H1 (cell line): ENCODE data around the gene CELF2. TPM values are rescaled to one million over a fixed set of nuclear protein-coding genes. Genes with fewer than 3 reads are reported as not detected.

Experiments used
- CTCF ChIA-PET: fragments of 300-600 bp; sonication (Branson Sonifier 250); formaldehyde crosslinking; loops from one replicate; lab custom pipeline; 2021; ENCODE audit not compliant: partially characterized antibody; lab: Charles Lee
- POLR2A ChIA-PET: fragments of 300-600 bp; sonication (Branson Sonifier 250); formaldehyde crosslinking; loops from one replicate; lab custom pipeline; 2021; ENCODE audit warnings: inconsistent platforms; ENCODE audit not compliant: partially characterized antibody; lab: Charles Lee
- DNase-seq, 2 experiments: peaks; one replicate each; pipeline versions ENCODE4 v3.0.0 to v3.0.0-alpha.2; 2010 to 2022; ENCODE audit warnings: low spot score in 2 of 2, low read depth in 1 of 2, mixed read lengths in 1 of 2
- FAIRE-seq: peaks from 2 replicates; lab custom pipeline; 2011; peaks lifted over from hg19 to GRCh38; lab: Jason Lieb, UNC
- H2AFZ ChIP-seq: 2 replicates; pipeline ENCODE4 v1.8.1; 2012; ENCODE audit warnings: low read length, inconsistent platforms
- H2AK5ac ChIP-seq: 2 replicates; pipeline ENCODE4 v1.6.1; 2013; ENCODE audit warnings: low read depth, low read length
- H2BK120ac ChIP-seq: replicated peaks from 2 replicates; pipeline ENCODE3; 2013; ENCODE audit warnings: low read depth, low read length, inconsistent platforms
- H2BK12ac ChIP-seq: 2 replicates; pipeline ENCODE4 v1.6.1; 2013; ENCODE audit warnings: low read depth, low read length
- H2BK15ac ChIP-seq: 2 replicates; pipeline ENCODE4 v1.6.1; 2013; ENCODE audit warnings: low read length
- H2BK20ac ChIP-seq: 2 replicates; pipeline ENCODE4 v1.6.1; 2013; ENCODE audit warnings: low read length
- H2BK5ac ChIP-seq: 2 replicates; pipeline ENCODE4 v1.6.1; 2013; ENCODE audit warnings: low read depth, low read length
- H3K14ac ChIP-seq: 2 replicates; pipeline ENCODE4 v1.6.1; 2013; ENCODE audit warnings: inconsistent platforms; ENCODE audit not compliant: insufficient read length
- H3K18ac ChIP-seq: 2 replicates; pipeline ENCODE4 v1.6.1; 2013; ENCODE audit warnings: low read length; ENCODE audit errors: extremely low read depth
- H3K23ac ChIP-seq: 2 replicates; pipeline ENCODE4 v1.6.1; 2013; ENCODE audit warnings: inconsistent platforms; ENCODE audit not compliant: insufficient read length
- H3K23me2 ChIP-seq: 2 replicates; pipeline ENCODE4 v1.6.1; 2013; ENCODE audit warnings: low read depth, low read length
- H3K27ac ChIP-seq: 2 replicates; pipeline ENCODE4 v1.6.1; 2011; ENCODE audit warnings: low read depth, low read length, inconsistent platforms
- H3K27me3 ChIP-seq, 4 experiments: replicated peaks in 1 of 4; 1 replicate in 1 of 4; 2 replicates in 3 of 4; pipeline versions ENCODE4 v1.6.1 to v1.8.1; 2011 to 2013; ENCODE audit warnings: low read length in 3 of 4, mild to moderate bottlenecking in 3 of 4, inconsistent platforms in 2 of 4, mixed read lengths in 2 of 4, moderate library complexity in 1 of 4; ENCODE audit not compliant: control insufficient read depth in 3 of 4, insufficient read depth in 3 of 4; ENCODE audit errors: extremely low read depth in 1 of 4
- H3K36me3 ChIP-seq, 4 experiments: 2 replicates each; pipeline versions ENCODE4 v1.6.1 to v1.8.1; 2011 to 2013; ENCODE audit warnings: mild to moderate bottlenecking in 4 of 4, low read length in 3 of 4, moderate library complexity in 2 of 4, control low read depth in 1 of 4, inconsistent platforms in 1 of 4; ENCODE audit not compliant: insufficient read depth in 4 of 4, control insufficient read depth in 2 of 4
- H3K4ac ChIP-seq: replicated peaks from 2 replicates; pipeline ENCODE3; 2013; ENCODE audit warnings: low read length, low read depth, mixed read lengths, inconsistent platforms; ENCODE audit not compliant: insufficient read length
- H3K4me1 ChIP-seq, 4 experiments: replicated peaks in 1 of 4; 1 replicate in 1 of 4; 2 replicates in 3 of 4; pipeline versions ENCODE4 v1.6.1 to v1.8.1; 2011 to 2013; ENCODE audit warnings: low read length in 3 of 4, inconsistent platforms in 2 of 4, mixed read lengths in 1 of 4; ENCODE audit not compliant: insufficient read depth in 4 of 4, control insufficient read depth in 3 of 4
- H3K4me2 ChIP-seq, 2 experiments: 2 replicates each; pipeline versions ENCODE4 v1.6.1 to v1.8.1; 2011 to 2013; ENCODE audit warnings: low read depth in 2 of 2, low read length in 2 of 2, control low read depth in 1 of 2, inconsistent platforms in 1 of 2, mild to moderate bottlenecking in 1 of 2; ENCODE audit not compliant: insufficient read depth in 1 of 2
- H3K4me3 ChIP-seq, 4 experiments: fragments of 200-600, 300-600 bp in 1 of 4; sonication (generic), shearing (Covaris generic), sonication (Bioruptor Twin) in 1 of 4; 2 replicates each; pipeline versions ENCODE4 v1.5.1 to v1.8.1; 2011 to 2016; ENCODE audit warnings: low read length in 4 of 4, low read depth in 3 of 4, control low read depth in 2 of 4, inconsistent platforms in 2 of 4, mild to moderate bottlenecking in 2 of 4, mixed read lengths in 1 of 4, moderate library complexity in 1 of 4; ENCODE audit not compliant: insufficient read depth in 2 of 4; ENCODE audit errors: extremely low read depth in 1 of 4
- H3K56ac ChIP-seq: replicated peaks from 2 replicates; pipeline ENCODE3; 2013; ENCODE audit warnings: low read depth, mild to moderate bottlenecking, mixed read lengths, low read length, inconsistent platforms; ENCODE audit not compliant: insufficient read length
- H3K79me1 ChIP-seq: 2 replicates; pipeline ENCODE4 v1.6.1; 2013; ENCODE audit warnings: low read depth, low read length, control low read depth
- H3K79me2 ChIP-seq, 2 experiments: 2 replicates each; pipeline versions ENCODE4 v1.6.1 to v1.8.1; 2012 to 2013; ENCODE audit warnings: low read length in 2 of 2, mild to moderate bottlenecking in 2 of 2, inconsistent platforms in 1 of 2; ENCODE audit not compliant: insufficient read depth in 2 of 2, control insufficient read depth in 1 of 2
- H3K9ac ChIP-seq, 4 experiments: replicated peaks in 1 of 4; 1 replicate in 1 of 4; 2 replicates in 3 of 4; pipeline versions ENCODE4 v1.6.1 to v1.8.1; 2011 to 2013; ENCODE audit warnings: low read depth in 3 of 4, low read length in 3 of 4, control low read depth in 2 of 4, mild to moderate bottlenecking in 2 of 4, moderate library complexity in 2 of 4, inconsistent platforms in 1 of 4; ENCODE audit errors: extremely low read depth in 1 of 4
- H3K9me3 ChIP-seq, 2 experiments: 2 replicates each; pipeline versions ENCODE4 v1.6.1 to v1.8.1; 2012 to 2013; ENCODE audit warnings: mild to moderate bottlenecking in 2 of 2, moderate library complexity in 2 of 2, control low read depth in 1 of 2, inconsistent platforms in 1 of 2, low read depth in 1 of 2, low read length in 1 of 2, mixed read lengths in 1 of 2; ENCODE audit not compliant: insufficient read depth in 2 of 2
- H4K20me1 ChIP-seq, 2 experiments: replicated peaks in 1 of 2; 2 replicates each; pipeline versions ENCODE3 to v1.8.1; 2011 to 2013; ENCODE audit warnings: inconsistent platforms in 2 of 2, low read length in 2 of 2, mild to moderate bottlenecking in 1 of 2; ENCODE audit not compliant: insufficient read depth in 2 of 2, control insufficient read depth in 1 of 2
- H4K5ac ChIP-seq: 2 replicates; pipeline ENCODE4 v1.6.1; 2013; ENCODE audit warnings: low read length, low read depth, mixed read lengths, inconsistent platforms; ENCODE audit not compliant: insufficient read length
- H4K8ac ChIP-seq: 2 replicates; pipeline ENCODE4 v1.8.0; 2013; ENCODE audit warnings: mild to moderate bottlenecking, moderate library complexity, low read length, inconsistent platforms; ENCODE audit not compliant: insufficient read depth; ENCODE audit errors: extremely low read depth
- H4K91ac ChIP-seq: replicated peaks from 2 replicates; pipeline ENCODE3; 2013; ENCODE audit warnings: low read length, mixed read lengths, inconsistent platforms; ENCODE audit not compliant: insufficient read length
- BCL11A ChIP-seq, 2 experiments: IDR thresholded peaks; one replicate each; pipeline ENCODE4 v1.6.1; 2011; ENCODE audit warnings: low read depth in 2 of 2, low read length in 2 of 2, mild to moderate bottlenecking in 2 of 2
- GABPA ChIP-seq: IDR thresholded peaks from 2 replicates; pipeline ENCODE4 v1.6.1; 2011; ENCODE audit warnings: mild to moderate bottlenecking, low read length, moderate library complexity, borderline replicate concordance; ENCODE audit not compliant: insufficient read depth
- HDAC6 ChIP-seq: IDR thresholded peaks from one replicate; pipeline ENCODE4 v1.7.1; 2012; ENCODE audit warnings: low read depth, mild to moderate bottlenecking, inconsistent platforms, low read length, moderate library complexity
- JUN ChIP-seq: IDR thresholded peaks from 2 replicates; pipeline ENCODE4 v1.6.1; 2011; ENCODE audit warnings: low read depth, mild to moderate bottlenecking, improper control_type of control experiment, low read length
- KDM4A ChIP-seq: IDR thresholded peaks from one replicate; pipeline ENCODE4 v1.7.1; 2012; ENCODE audit warnings: low read depth, mild to moderate bottlenecking, moderate library complexity, low read length, inconsistent platforms; ENCODE audit not compliant: severe bottlenecking
- NANOG ChIP-seq: IDR thresholded peaks from 2 replicates; pipeline ENCODE4 v1.6.1; 2011; ENCODE audit warnings: low read length, low read depth, mild to moderate bottlenecking, inconsistent platforms; ENCODE audit not compliant: insufficient read depth, poor library complexity, severe bottlenecking
- NRF1 ChIP-seq: IDR thresholded peaks from 2 replicates; pipeline ENCODE4 v1.6.1; 2011; ENCODE audit warnings: mild to moderate bottlenecking, low read depth, low read length, improper control_type of control experiment
- RBBP5 ChIP-seq: IDR thresholded peaks from 2 replicates; pipeline ENCODE4 v1.7.1; 2012; ENCODE audit warnings: low read depth, mild to moderate bottlenecking, inconsistent platforms, low read length, moderate library complexity, borderline replicate concordance
- RNF2 ChIP-seq: fragments of 200-900, 300-1000 bp; sonication (generic); IDR thresholded peaks from 2 replicates; pipeline ENCODE4 v1.7.1; 2016; ENCODE audit warnings: borderline replicate concordance, low read depth, mild to moderate bottlenecking, antibody characterized with exemption, low read length; ENCODE audit not compliant: poor library complexity, severe bottlenecking; ENCODE audit errors: missing control alignments
- SUZ12 ChIP-seq: fragments of 200-600 bp; sonication (generic); IDR thresholded peaks from 2 replicates; pipeline ENCODE4 v1.6.1; 2012; ENCODE audit warnings: mild to moderate bottlenecking, inconsistent platforms, low read length, moderate library complexity, mixed read lengths
- TEAD4 ChIP-seq: IDR thresholded peaks from 2 replicates; pipeline ENCODE4 v1.6.1; 2012; ENCODE audit warnings: low read depth, low read length, inconsistent platforms, mixed read lengths
- WGBS, 2 experiments: shearing (Covaris generic) in 1 of 2; methylation state at CpG; one replicate each; pipeline versions ENCODE4 v1.1.6 to v1.1.7; 2013 to 2015; ENCODE audit warnings: low lambda C conversion rate in 2 of 2, mixed read lengths in 2 of 2, inconsistent platforms in 1 of 2, low coverage in 1 of 2, missing lambda C conversion rate in 1 of 2; ENCODE audit not compliant: insufficient replicate concordance in 2 of 2, insufficient coverage in 1 of 2, insufficient read length in 1 of 2; ENCODE audit errors: extremely low coverage in 1 of 2, missing lambda C conversion rate in 1 of 2; 5-methylcytosine and 5-hydroxymethylcytosine counted together
- polyA plus RNA-seq, 7 experiments: library from polyadenylated mRNA; depleted of rRNA in 3 of 7; stranded (reverse) in 5 of 7; unstranded in 2 of 7; fragments of >200 nt in 5 of 7; fragments of 200-250 nt in 2 of 7; gene quantifications; 1 replicate in 5 of 7; 2 replicates in 1 of 7; 4 replicates in 1 of 7; pipeline versions ENCODE4 v1.2.1 to v1.2.3, GENCODE V29; 2011 to 2013; ENCODE audit warnings: missing spikeins in 2 of 7, mixed read lengths in 2 of 7
- total RNA-seq: library from RNA; stranded (reverse); fragmentation: NEBNext Ultra II Directional; extraction: Animal tissue kit (Norgen Biotek cat#: 25700); gene quantifications from 2 replicates; pipeline ENCODE4 v1.2.1, GENCODE V29; 2021

The CELF2 gene
- total and polyA plus RNA-seq, 2 of the 8 experiments (the other 6 are each of a cell fraction or from before 2014, with no cell fraction given) = 18.3 to 22.7 TPM

- 89% methylated on average over 25 of the region's 25 CpGs; no CpG with 5 or more reads in 1 of the 2 experiments for WGBS, 2 experiments
- DNase-seq (no peak), FAIRE-seq (no peak)
- ChIA-PET CTCF (interaction anchor here (0.6 to 1.7 kb wide), 7 partner anchors 9 to 1128 kb away, joined by 3 to 4 read pairs (median 3); no protein-coding TSS in a partner anchor), POLR2A (interaction anchor here (1.5 kb wide), 1 partner anchor 32 kb away, joined by 3 read pairs; no protein-coding TSS in a partner anchor)
- Histone ChIP-seq H2BK15ac (no peak overlapping the region), H3K27me3 (no peaks in the 10 kb centered on the region), H3K79me1 (0 out of 2 replicates have a peak, but pooled peaks cover 2% of the 10 kb centered on the region), H4K91ac (no peak overlapping the region), H4K20me1 (no peaks in the 10 kb centered on the region), H3K27ac (no peak overlapping the region), H3K79me2 (no peaks in the 10 kb centered on the region), H2BK5ac (no peak overlapping the region), H3K9ac (no peak overlapping the region), H3K9me3 (no peaks in the 10 kb centered on the region), H3K4me3 (no peak overlapping the region), H3K36me3 (no peaks in the 10 kb centered on the region), H3K4me1 (peaks cover 0 to 5% (median 0%) of the 10 kb centered on the region in 4 experiments; a peak in 2 of 7 replicates), H3K56ac (no peak overlapping the region), H3K23ac (no peak overlapping the region), H4K5ac (no peak overlapping the region), H4K8ac (no peak overlapping the region; the same call in 1 of the 2 replicates), H2BK120ac (no peak overlapping the region), H3K18ac (no peak overlapping the region), H2AFZ (no peak overlapping the region), H2BK20ac (no peak overlapping the region), H2BK12ac (no peak overlapping the region), H2AK5ac (no peak overlapping the region), H3K14ac (no peak overlapping the region), H3K23me2 (no peaks in the 10 kb centered on the region), H3K4me2 (no peak overlapping the region), H3K4ac (no peak overlapping the region)
- TF ChIP-seq NRF1 (no peak), HDAC6 (no peak), KDM4A (no peak), JUN (no peak), BCL11A (IDR thresholded peaks at IDR 0.05; ENCODE audit: low read depth in 2 of 2, low read length in 2 of 2) (no peak), NANOG (no peak), TEAD4 (no peak), GABPA (no peak), SUZ12 (no peak), RBBP5 (no peak), RNF2 (no peak)
Observed at GRCh38 chr10:11242443-11243387, 225.0 kb downstream of the CELF2 start.
